GM21423 (cell line): Measurements from ENCODE around the gene CLDN34.

ENCODE experiments used
- ATAC-seq: cut with Tn5 transposase; IDR thresholded peaks from one replicate; pipeline ENCODE4 v1.9.1; 2021; ENCODE audit warnings: mild to moderate bottlenecking, moderate library complexity; ENCODE audit not compliant: unreplicated experiment

Gene CLDN34

DNA sequence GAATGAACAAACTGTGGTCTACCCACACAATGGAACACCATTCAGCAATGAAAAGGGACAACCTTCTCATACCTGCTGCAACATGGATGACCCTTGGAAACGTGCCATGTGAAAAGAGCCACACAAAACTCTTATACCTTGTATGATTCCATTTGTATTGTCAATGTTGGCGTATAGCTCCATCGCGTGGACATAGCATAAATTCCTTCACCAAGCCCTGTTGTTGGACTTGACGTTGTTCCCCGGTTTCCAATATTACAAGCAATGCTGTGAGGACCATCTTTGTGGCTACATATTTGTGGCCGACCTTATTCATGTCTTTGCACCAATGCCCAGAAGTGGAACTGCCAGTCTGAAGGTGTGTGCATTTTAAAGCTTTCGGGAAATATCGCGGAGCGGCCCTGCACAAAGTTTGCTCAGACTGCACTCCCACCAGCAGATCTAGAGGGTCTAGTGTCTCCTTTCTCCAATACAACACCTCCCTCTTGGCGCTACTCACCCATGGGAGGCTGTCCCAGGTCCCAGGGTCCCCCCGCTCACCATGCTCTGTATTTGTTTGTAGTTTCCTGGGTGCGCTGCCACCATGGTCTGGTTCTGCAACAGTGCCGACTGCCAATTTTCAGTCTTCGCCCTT, at the start of gene CLDN34:
CLDN34 (plus strand) TSS at position 584 of the 634 bp plus-strand sequence; CDS start at position 584, 0 bp downstream.
- no peak for ATAC-seq

GRCh38 chrX:9917861-9918260, 49.3 kb upstream of the CLDN34 start:
- ATAC-seq = no peak

DNA sequence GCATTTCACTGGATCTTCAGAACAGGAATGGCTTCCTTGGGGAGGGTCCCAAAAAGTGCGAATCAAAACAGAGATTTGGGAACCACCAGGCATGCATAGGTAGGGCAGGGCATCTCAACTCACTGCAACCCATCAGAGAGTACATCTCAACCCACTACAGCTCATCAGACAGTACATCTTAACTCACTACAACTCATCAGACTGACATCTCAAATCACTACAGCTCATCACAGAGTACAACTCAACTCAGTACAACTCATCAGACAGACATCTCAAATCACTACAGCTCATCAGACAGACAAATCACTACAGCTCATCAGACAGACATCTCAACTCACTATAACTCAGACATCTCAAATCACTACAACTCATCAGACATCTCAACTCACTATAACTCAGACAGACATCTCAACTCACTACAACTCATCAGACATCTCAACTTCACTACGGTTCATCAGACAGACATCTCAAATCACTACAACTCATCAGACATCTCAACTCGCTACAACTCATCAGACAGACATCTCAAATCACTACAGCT, 47.5 kb upstream of the CLDN34 start:
- no peak for ATAC-seq

DNA sequence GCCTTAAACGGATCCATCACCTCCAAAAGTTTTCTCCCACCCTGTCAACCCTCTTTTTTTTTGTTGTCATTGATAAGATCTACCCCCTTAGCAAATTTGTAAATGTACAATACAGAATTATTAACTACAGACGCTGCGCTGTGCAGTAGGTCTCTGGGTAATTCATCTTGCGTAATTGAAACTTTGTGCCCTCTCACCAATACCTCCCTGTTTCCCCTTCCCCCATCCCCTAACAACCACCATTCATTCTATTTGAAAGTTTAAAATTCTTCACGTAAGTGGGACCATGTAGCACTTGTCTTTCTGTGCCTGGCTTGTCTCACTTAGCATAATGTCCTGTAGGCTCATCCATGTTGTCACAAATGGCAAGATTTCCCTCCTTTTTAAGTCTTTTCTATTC, 45.8 kb upstream of the CLDN34 start:
- no peak for ATAC-seq

GRCh38 chrX:9923357-9923756, 43.8 kb upstream of the CLDN34 start:
- ATAC-seq = no peak

DNA sequence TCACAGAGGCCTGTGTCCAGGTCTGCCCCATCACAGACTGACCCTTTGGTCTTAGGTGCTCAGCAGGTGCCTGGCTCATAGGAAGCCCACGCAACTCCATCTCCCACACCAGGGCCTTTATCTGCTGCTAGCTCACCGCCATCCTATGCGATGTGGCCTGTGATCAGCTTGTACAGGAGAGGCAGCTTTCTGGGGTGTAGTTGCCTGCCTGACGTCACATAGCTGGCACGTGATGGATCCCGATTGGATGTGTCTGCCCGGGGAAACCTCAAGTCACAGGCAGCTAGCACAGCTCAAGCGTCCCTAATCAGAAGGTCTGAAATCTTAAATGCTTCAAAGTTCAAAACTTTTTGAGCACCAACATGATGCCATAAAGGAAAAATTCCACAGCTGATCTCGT, 41.2 kb upstream of the CLDN34 start:
- ATAC-seq = no peak

GRCh38 chrX:9927698-9928482, 39.3 kb upstream of the CLDN34 start:
- ATAC-seq = no peak

DNA sequence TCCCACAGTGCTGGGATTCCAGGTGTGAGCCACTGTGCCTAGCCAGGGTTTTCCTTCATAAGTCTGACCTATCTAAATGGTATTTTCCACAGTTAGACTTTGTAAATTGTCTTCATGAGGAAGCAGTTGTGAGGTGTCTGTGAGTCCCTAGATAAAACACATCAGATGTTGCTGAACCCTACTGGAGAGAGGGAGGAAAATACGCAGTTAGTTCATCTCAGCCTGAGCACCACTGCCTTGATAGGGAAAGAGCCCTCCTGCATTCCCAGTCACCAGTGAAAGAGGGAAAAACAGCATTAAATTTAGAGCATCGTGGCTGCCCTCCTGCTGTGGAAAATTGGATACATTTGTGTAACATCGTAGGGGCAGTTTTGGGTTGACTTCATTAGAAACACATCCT, 31.7 kb upstream of the CLDN34 start:
- ATAC-seq = no peak

GRCh38 chrX:9937761-9938160, 29.4 kb upstream of the CLDN34 start:
- no peak for ATAC-seq

GRCh38 chrX:9938516-9938915, 28.6 kb upstream of the CLDN34 start:
- no peak for ATAC-seq

GRCh38 chrX:9940421-9940820, 26.7 kb upstream of the CLDN34 start:
- ATAC-seq = no peak

DNA sequence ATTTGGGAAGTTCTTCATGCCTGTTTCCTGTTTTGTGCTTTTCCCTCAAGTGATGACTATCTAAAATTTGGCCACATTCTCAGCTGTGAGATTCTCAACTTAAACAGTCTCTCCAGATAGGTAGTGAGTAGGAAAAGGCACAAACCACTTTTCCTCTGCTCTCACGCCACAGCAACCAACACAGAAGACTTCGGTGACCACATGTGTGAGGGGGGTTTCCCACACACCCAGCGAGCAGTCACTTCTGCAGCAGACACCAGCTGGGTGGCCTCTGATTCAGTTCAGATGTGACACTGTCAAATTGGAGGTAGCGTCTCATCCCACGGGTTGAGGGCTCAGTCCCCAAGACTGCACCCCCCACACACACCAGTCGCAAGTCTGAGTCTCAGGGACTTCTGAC, 25.1 kb upstream of the CLDN34 start:
- peak; percentile 79 for ATAC-seq

DNA sequence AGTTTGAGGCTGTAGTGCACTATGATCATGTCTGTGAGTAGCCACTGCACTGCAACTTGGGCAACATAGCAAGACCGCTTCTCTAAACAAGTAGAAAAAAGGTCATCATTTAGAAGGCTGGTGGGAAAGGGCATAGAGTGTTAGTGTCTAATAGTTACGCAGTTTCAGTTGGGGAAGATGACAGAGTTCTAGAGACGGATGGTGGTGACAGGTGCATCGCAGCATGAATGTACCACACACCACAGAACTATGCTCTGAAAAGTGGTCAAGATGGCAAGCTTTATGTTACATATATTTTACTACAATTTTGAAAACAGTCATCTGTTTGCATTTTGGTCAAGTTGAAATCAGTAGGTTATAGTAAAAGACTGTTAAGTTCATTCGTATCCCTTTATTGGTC, 23.7 kb upstream of the CLDN34 start:
- ATAC-seq = peak; percentile 54

DNA sequence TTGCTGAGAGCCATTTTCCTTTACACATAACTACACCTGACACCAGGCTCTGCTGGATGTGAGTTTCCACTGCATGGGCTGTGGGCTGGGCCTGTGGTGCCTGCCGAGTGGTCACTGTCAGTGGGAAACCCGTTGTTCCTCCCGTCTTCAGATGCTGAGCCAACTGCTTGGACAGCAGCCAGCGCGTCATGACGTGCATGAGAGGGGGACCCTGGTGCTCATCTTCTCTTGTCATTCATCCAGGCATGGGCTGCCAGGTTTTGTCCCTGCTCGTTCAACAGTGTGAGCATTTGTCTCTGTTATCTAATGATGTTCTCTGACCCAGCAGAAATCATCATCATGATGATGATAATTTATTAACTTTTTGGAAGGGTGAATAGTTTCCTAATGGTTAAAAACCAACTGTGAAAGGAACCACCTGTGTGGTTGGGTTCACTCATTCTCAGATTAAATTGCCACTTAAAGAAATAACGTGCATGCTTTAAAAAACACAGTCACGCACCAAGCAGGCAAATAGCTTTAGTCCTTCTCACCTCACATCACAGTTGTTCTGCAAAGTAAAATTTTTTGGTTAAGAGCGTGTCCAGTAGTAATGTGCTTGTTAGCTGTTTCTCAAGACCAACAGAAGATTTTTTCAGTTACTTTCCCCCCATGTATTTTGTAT, 19.9 kb upstream of the CLDN34 start:
- ATAC-seq = no peak

GRCh38 chrX:9948406-9948805, 18.8 kb upstream of the CLDN34 start:
- no peak for ATAC-seq

- ATAC-seq = no peak
These were observed 14.9 kb upstream of the CLDN34 start for GRCh38 chrX:9952300-9952699.

DNA sequence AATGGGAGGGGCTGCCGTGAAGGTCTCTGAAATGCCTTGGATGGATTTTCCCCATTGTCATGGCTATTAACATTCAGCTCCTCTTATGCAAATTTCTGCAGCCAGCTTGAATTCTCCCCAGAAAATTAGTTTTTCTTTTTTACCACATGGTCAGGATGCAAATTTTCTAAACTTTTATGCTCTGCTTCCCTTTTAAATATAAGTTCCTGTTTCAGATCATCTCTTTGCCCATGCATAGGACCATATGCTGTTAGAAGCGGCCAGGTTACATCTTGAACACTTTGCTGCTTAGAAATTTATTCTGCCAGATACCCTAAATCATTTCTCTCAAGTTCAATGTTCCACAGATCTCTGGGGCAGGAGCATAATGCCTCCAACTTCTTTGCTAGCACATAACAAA, 13.8 kb upstream of the CLDN34 start:
- ATAC-seq = no peak

GRCh38 chrX:9955506-9955905, 11.7 kb upstream of the CLDN34 start:
- no peak for ATAC-seq

DNA sequence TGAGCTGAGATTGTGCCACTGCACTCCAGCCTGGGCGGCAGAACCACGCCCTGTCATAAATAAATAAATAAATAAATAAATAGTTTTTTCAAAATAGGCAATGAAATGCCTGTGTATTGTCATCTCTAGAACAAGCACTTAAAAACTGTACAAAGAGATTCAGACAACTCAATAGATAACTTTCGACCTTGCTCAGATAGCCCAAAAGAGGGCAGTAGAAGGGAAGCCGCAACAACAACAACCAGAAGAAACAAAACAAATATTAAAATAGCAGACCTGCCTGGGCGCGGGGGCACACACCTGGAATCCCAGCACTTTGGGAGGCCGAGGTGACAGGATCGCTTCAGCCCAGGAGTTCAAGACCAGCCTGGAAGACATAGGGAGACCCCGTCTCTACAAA, 9.4 kb upstream of the CLDN34 start:
- no peak for ATAC-seq

- no peak for ATAC-seq
These were observed 9.0 kb upstream of the CLDN34 start for GRCh38 chrX:9958183-9958582.

DNA sequence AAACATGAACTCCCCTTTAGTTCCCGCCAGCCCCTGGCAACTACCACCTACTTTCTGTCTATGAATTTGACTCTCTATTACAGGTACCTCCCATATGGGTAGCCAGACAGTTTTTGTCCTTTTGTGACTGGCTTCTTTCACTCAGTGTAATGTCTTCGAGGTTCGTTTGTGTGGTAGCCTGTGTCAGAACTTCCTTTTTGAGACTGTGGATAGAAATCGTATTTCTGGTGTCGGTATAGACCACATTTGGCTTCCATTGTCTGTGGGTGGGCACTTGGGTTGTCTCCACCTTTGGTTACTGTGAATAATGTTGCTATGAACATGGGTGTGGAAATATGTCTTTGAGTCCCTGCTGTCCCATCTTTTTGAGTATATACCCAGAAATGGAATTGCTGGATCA, 5.4 kb upstream of the CLDN34 start:
- no peak for ATAC-seq

DNA sequence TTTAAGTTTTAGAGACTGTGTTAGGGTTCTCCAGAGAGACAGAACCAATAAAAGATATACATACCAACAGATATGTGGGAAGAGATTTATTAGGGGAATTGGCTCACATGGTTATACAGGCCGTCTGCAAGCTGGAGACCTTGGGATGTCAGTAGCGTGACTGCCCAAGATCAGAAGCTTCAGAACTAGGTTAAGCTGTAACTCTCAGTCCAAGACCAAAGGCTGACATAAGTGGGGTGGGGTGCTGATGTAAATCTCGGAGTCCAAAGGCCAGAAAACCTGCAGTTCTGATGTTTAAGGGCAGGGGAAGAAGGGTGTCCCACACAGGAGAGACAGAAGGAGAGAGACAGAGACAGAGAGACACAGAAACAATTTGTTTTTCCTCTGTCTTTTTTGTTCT, 10.5 kb downstream of the CLDN34 start:
- no peak for ATAC-seq
